H1 (cell line): ENCODE results near the gene TMEM130. TPM values are rescaled to one million over a fixed set of nuclear protein-coding genes. Genes with fewer than 3 reads are reported as not detected.

Experiments
- CTCF ChIA-PET: fragments of 300-600 bp; sonication (Branson Sonifier 250); formaldehyde crosslinking; loops from one replicate; lab custom pipeline; 2021; ENCODE audit not compliant: partially characterized antibody; lab: Charles Lee
- POLR2A ChIA-PET: fragments of 300-600 bp; sonication (Branson Sonifier 250); formaldehyde crosslinking; loops from one replicate; lab custom pipeline; 2021; ENCODE audit warnings: inconsistent platforms; ENCODE audit not compliant: partially characterized antibody; lab: Charles Lee
- DNase-seq, 2 experiments: peaks; one replicate each; pipeline versions ENCODE4 v3.0.0 to v3.0.0-alpha.2; 2010 to 2022; ENCODE audit warnings: low spot score in 2 of 2, low read depth in 1 of 2, mixed read lengths in 1 of 2
- FAIRE-seq: peaks from 2 replicates; lab custom pipeline; 2011; peaks lifted over from hg19 to GRCh38; lab: Jason Lieb, UNC
- H2AFZ ChIP-seq: 2 replicates; pipeline ENCODE4 v1.8.1; 2012; ENCODE audit warnings: low read length, inconsistent platforms
- H2AK5ac ChIP-seq: 2 replicates; pipeline ENCODE4 v1.6.1; 2013; ENCODE audit warnings: low read depth, low read length
- H2BK120ac ChIP-seq: replicated peaks from 2 replicates; pipeline ENCODE3; 2013; ENCODE audit warnings: low read depth, low read length, inconsistent platforms
- H2BK12ac ChIP-seq: 2 replicates; pipeline ENCODE4 v1.6.1; 2013; ENCODE audit warnings: low read depth, low read length
- H2BK15ac ChIP-seq: 2 replicates; pipeline ENCODE4 v1.6.1; 2013; ENCODE audit warnings: low read length
- H2BK20ac ChIP-seq: 2 replicates; pipeline ENCODE4 v1.6.1; 2013; ENCODE audit warnings: low read length
- H2BK5ac ChIP-seq: 2 replicates; pipeline ENCODE4 v1.6.1; 2013; ENCODE audit warnings: low read depth, low read length
- H3K14ac ChIP-seq: 2 replicates; pipeline ENCODE4 v1.6.1; 2013; ENCODE audit warnings: inconsistent platforms; ENCODE audit not compliant: insufficient read length
- H3K18ac ChIP-seq: 2 replicates; pipeline ENCODE4 v1.6.1; 2013; ENCODE audit warnings: low read length; ENCODE audit errors: extremely low read depth
- H3K23ac ChIP-seq: 2 replicates; pipeline ENCODE4 v1.6.1; 2013; ENCODE audit warnings: inconsistent platforms; ENCODE audit not compliant: insufficient read length
- H3K23me2 ChIP-seq: 2 replicates; pipeline ENCODE4 v1.6.1; 2013; ENCODE audit warnings: low read depth, low read length
- H3K27ac ChIP-seq: 2 replicates; pipeline ENCODE4 v1.6.1; 2011; ENCODE audit warnings: low read depth, low read length, inconsistent platforms
- H3K27me3 ChIP-seq, 4 experiments: replicated peaks in 1 of 4; 1 replicate in 1 of 4; 2 replicates in 3 of 4; pipeline versions ENCODE4 v1.6.1 to v1.8.1; 2011 to 2013; ENCODE audit warnings: low read length in 3 of 4, mild to moderate bottlenecking in 3 of 4, inconsistent platforms in 2 of 4, mixed read lengths in 2 of 4, moderate library complexity in 1 of 4; ENCODE audit not compliant: control insufficient read depth in 3 of 4, insufficient read depth in 3 of 4; ENCODE audit errors: extremely low read depth in 1 of 4
- H3K36me3 ChIP-seq, 4 experiments: 2 replicates each; pipeline versions ENCODE4 v1.6.1 to v1.8.1; 2011 to 2013; ENCODE audit warnings: mild to moderate bottlenecking in 4 of 4, low read length in 3 of 4, moderate library complexity in 2 of 4, control low read depth in 1 of 4, inconsistent platforms in 1 of 4; ENCODE audit not compliant: insufficient read depth in 4 of 4, control insufficient read depth in 2 of 4
- H3K4ac ChIP-seq: replicated peaks from 2 replicates; pipeline ENCODE3; 2013; ENCODE audit warnings: low read length, low read depth, mixed read lengths, inconsistent platforms; ENCODE audit not compliant: insufficient read length
- H3K4me1 ChIP-seq, 4 experiments: replicated peaks in 1 of 4; 1 replicate in 1 of 4; 2 replicates in 3 of 4; pipeline versions ENCODE4 v1.6.1 to v1.8.1; 2011 to 2013; ENCODE audit warnings: low read length in 3 of 4, inconsistent platforms in 2 of 4, mixed read lengths in 1 of 4; ENCODE audit not compliant: insufficient read depth in 4 of 4, control insufficient read depth in 3 of 4
- H3K4me2 ChIP-seq, 2 experiments: 2 replicates each; pipeline versions ENCODE4 v1.6.1 to v1.8.1; 2011 to 2013; ENCODE audit warnings: low read depth in 2 of 2, low read length in 2 of 2, control low read depth in 1 of 2, inconsistent platforms in 1 of 2, mild to moderate bottlenecking in 1 of 2; ENCODE audit not compliant: insufficient read depth in 1 of 2
- H3K4me3 ChIP-seq, 4 experiments: fragments of 200-600, 300-600 bp in 1 of 4; sonication (generic), shearing (Covaris generic), sonication (Bioruptor Twin) in 1 of 4; 2 replicates each; pipeline versions ENCODE4 v1.5.1 to v1.8.1; 2011 to 2016; ENCODE audit warnings: low read length in 4 of 4, low read depth in 3 of 4, control low read depth in 2 of 4, inconsistent platforms in 2 of 4, mild to moderate bottlenecking in 2 of 4, mixed read lengths in 1 of 4, moderate library complexity in 1 of 4; ENCODE audit not compliant: insufficient read depth in 2 of 4; ENCODE audit errors: extremely low read depth in 1 of 4
- H3K56ac ChIP-seq: replicated peaks from 2 replicates; pipeline ENCODE3; 2013; ENCODE audit warnings: low read depth, mild to moderate bottlenecking, mixed read lengths, low read length, inconsistent platforms; ENCODE audit not compliant: insufficient read length
- H3K79me1 ChIP-seq: 2 replicates; pipeline ENCODE4 v1.6.1; 2013; ENCODE audit warnings: low read depth, low read length, control low read depth
- H3K79me2 ChIP-seq, 2 experiments: 2 replicates each; pipeline versions ENCODE4 v1.6.1 to v1.8.1; 2012 to 2013; ENCODE audit warnings: low read length in 2 of 2, mild to moderate bottlenecking in 2 of 2, inconsistent platforms in 1 of 2; ENCODE audit not compliant: insufficient read depth in 2 of 2, control insufficient read depth in 1 of 2
- H3K9ac ChIP-seq, 4 experiments: replicated peaks in 1 of 4; 1 replicate in 1 of 4; 2 replicates in 3 of 4; pipeline versions ENCODE4 v1.6.1 to v1.8.1; 2011 to 2013; ENCODE audit warnings: low read depth in 3 of 4, low read length in 3 of 4, control low read depth in 2 of 4, mild to moderate bottlenecking in 2 of 4, moderate library complexity in 2 of 4, inconsistent platforms in 1 of 4; ENCODE audit errors: extremely low read depth in 1 of 4
- H3K9me3 ChIP-seq, 2 experiments: 2 replicates each; pipeline versions ENCODE4 v1.6.1 to v1.8.1; 2012 to 2013; ENCODE audit warnings: mild to moderate bottlenecking in 2 of 2, moderate library complexity in 2 of 2, control low read depth in 1 of 2, inconsistent platforms in 1 of 2, low read depth in 1 of 2, low read length in 1 of 2, mixed read lengths in 1 of 2; ENCODE audit not compliant: insufficient read depth in 2 of 2
- H4K20me1 ChIP-seq, 2 experiments: replicated peaks in 1 of 2; 2 replicates each; pipeline versions ENCODE3 to v1.8.1; 2011 to 2013; ENCODE audit warnings: inconsistent platforms in 2 of 2, low read length in 2 of 2, mild to moderate bottlenecking in 1 of 2; ENCODE audit not compliant: insufficient read depth in 2 of 2, control insufficient read depth in 1 of 2
- H4K5ac ChIP-seq: 2 replicates; pipeline ENCODE4 v1.6.1; 2013; ENCODE audit warnings: low read length, low read depth, mixed read lengths, inconsistent platforms; ENCODE audit not compliant: insufficient read length
- H4K8ac ChIP-seq: 2 replicates; pipeline ENCODE4 v1.8.0; 2013; ENCODE audit warnings: mild to moderate bottlenecking, moderate library complexity, low read length, inconsistent platforms; ENCODE audit not compliant: insufficient read depth; ENCODE audit errors: extremely low read depth
- H4K91ac ChIP-seq: replicated peaks from 2 replicates; pipeline ENCODE3; 2013; ENCODE audit warnings: low read length, mixed read lengths, inconsistent platforms; ENCODE audit not compliant: insufficient read length
- CBX8 ChIP-seq: fragments of 300-800, 300-1000 bp; sonication (generic); IDR thresholded peaks from 2 replicates; pipeline ENCODE4 v1.7.1; 2016; ENCODE audit warnings: low read depth, low read length, borderline replicate concordance
- EGR1 ChIP-seq: IDR thresholded peaks from 2 replicates; pipeline ENCODE4 v1.6.1; 2011; ENCODE audit warnings: low read depth, low read length, borderline replicate concordance
- TAF1 ChIP-seq: IDR thresholded peaks from 2 replicates; pipeline ENCODE4 v1.6.1; 2011; ENCODE audit warnings: mild to moderate bottlenecking, low read depth, low read length
- TEAD4 ChIP-seq: IDR thresholded peaks from 2 replicates; pipeline ENCODE4 v1.6.1; 2012; ENCODE audit warnings: low read depth, low read length, inconsistent platforms, mixed read lengths
- WGBS, 2 experiments: shearing (Covaris generic) in 1 of 2; methylation state at CpG; one replicate each; pipeline versions ENCODE4 v1.1.6 to v1.1.7; 2013 to 2015; ENCODE audit warnings: low lambda C conversion rate in 2 of 2, mixed read lengths in 2 of 2, inconsistent platforms in 1 of 2, low coverage in 1 of 2, missing lambda C conversion rate in 1 of 2; ENCODE audit not compliant: insufficient replicate concordance in 2 of 2, insufficient coverage in 1 of 2, insufficient read length in 1 of 2; ENCODE audit errors: extremely low coverage in 1 of 2, missing lambda C conversion rate in 1 of 2; 5-methylcytosine and 5-hydroxymethylcytosine counted together
- polyA plus RNA-seq, 7 experiments: library from polyadenylated mRNA; depleted of rRNA in 3 of 7; stranded (reverse) in 5 of 7; unstranded in 2 of 7; fragments of >200 nt in 5 of 7; fragments of 200-250 nt in 2 of 7; gene quantifications; 1 replicate in 5 of 7; 2 replicates in 1 of 7; 4 replicates in 1 of 7; pipeline versions ENCODE4 v1.2.1 to v1.2.3, GENCODE V29; 2011 to 2013; ENCODE audit warnings: missing spikeins in 2 of 7, mixed read lengths in 2 of 7
- total RNA-seq: library from RNA; stranded (reverse); fragmentation: NEBNext Ultra II Directional; extraction: Animal tissue kit (Norgen Biotek cat#: 25700); gene quantifications from 2 replicates; pipeline ENCODE4 v1.2.1, GENCODE V29; 2021

The TMEM130 gene
- total and polyA plus RNA-seq, 2 of the 8 experiments (the other 6 are each of a cell fraction or from before 2014, with no cell fraction given) = 2.9 to 6.6 TPM

DNA sequence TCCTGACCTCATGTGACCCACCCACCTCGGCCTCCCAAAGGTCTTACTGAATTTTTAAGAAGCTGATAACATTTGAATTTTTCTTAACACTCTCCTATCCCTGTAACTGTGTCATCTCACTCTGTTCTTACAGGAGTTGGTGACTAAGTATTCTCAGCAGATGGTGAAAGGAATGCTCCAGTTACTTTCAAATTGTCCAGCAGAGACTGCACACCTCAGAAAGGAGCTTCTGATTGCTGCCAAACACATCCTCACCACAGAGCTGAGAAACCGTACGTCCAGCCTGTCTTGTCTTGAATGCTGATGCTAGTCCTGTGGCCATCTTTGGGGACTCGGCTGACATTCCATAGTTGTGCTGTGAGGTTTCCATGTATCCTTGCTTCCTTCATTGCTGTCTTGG is 33.4 kb upstream of the TMEM130 start:
- no peak overlapping the region for H2BK20ac ChIP-seq
- no peak overlapping the region for H4K8ac ChIP-seq
- no peak overlapping the region for H3K56ac ChIP-seq
- H2BK15ac ChIP-seq = no peak overlapping the region
- H4K5ac ChIP-seq = no peak overlapping the region
- no peak overlapping the region for H3K4ac ChIP-seq
- DNase-seq (no peak), FAIRE-seq (no peak)
- no peak overlapping the region for H2BK5ac ChIP-seq
- H4K91ac ChIP-seq = no peak overlapping the region
- no peaks in the 10 kb centered on the region; the same call in 1 of the 2 replicates for H3K79me1 ChIP-seq
- H3K27me3 ChIP-seq = no peaks in the 10 kb centered on the region
- peaks cover 0 to 4% of the 10 kb centered on the region in 2 experiments; a peak in 2 of 4 replicates for H3K9me3 ChIP-seq
- no peak overlapping the region for H2AK5ac ChIP-seq
- H3K14ac ChIP-seq = no peak overlapping the region
- H3K4me1 ChIP-seq = no peaks in the 10 kb centered on the region
- no peak overlapping the region for H2AFZ ChIP-seq
- H3K79me2 ChIP-seq = no peaks in the 10 kb centered on the region
- H3K23me2 ChIP-seq = no peaks in the 10 kb centered on the region
- no peaks in the 10 kb centered on the region for H4K20me1 ChIP-seq
- ChIA-PET CTCF (interaction anchor here (1.3 kb wide), 1 partner anchor 25 kb away, joined by 4 read pairs; the partner anchor contains the start of gene TRRAP), POLR2A (interaction anchor here (0.7 to 1.0 kb wide), 2 partner anchors 16 to 20 kb away, joined by 3 read pairs; no protein-coding TSS in a partner anchor)
- H3K9ac ChIP-seq = no peak overlapping the region
- no peak overlapping the region for H3K4me2 ChIP-seq
- no peak overlapping the region for H3K18ac ChIP-seq
- no peak overlapping the region for H3K27ac ChIP-seq
- 91% methylated on average over 4 of the region's 4 CpGs; no CpG with 5 or more reads in 1 of the 2 experiments for WGBS, 2 experiments
- H2BK12ac ChIP-seq = no peak overlapping the region
- peaks cover 41 to 94% (median 80%) of the 10 kb centered on the region in 4 experiments for H3K36me3 ChIP-seq
- H2BK120ac ChIP-seq = no peak overlapping the region
- no peak overlapping the region for H3K23ac ChIP-seq
- no peak overlapping the region for H3K4me3 ChIP-seq
- TF ChIP-seq CBX8 (no peak), TEAD4 (no peak), EGR1 (no peak), TAF1 (no peak)
